ENCODE measurements around the gene MLF2. TPM values are rescaled to one million over a fixed set of nuclear protein-coding genes. Genes with fewer than 3 reads are reported as not detected.

The MLF2 gene
- total and polyA plus RNA-seq, 10 of the 15 experiments (the other 5 are each of a cell fraction or from before 2014, with no cell fraction given): 13.5 to 222 (median 130) TPM

- CTCF ChIA-PET: interaction anchor here (1.1 kb wide), 1 partner anchor 16 kb away, joined by 3 read pairs; no protein-coding TSS in a partner anchor
- WGBS (ENCODE audit: insufficient coverage, insufficient replicate concordance, low lambda C conversion rate, missing lambda C conversion rate): 38% methylated on average over 8 of the region's 8 CpGs
- Histone ChIP-seq H3K4me1 (ENCODE audit: control insufficient read depth, insufficient read depth, low read length) (no peaks in the 10 kb centered on the region; the same call in 1 of the 2 replicates), H3K79me2 (ENCODE audit: control insufficient read depth, insufficient read depth, low read length) (peaks cover 3% of the 10 kb centered on the region; the same call in 1 of the 2 replicates), H4K20me1 (ENCODE audit: control insufficient read depth, insufficient read depth) (no peaks in the 10 kb centered on the region), H3K9ac (ENCODE audit: control insufficient read depth, insufficient read depth, low read length) (no peak overlapping the region), H3K36me3 (ENCODE audit: control insufficient read depth in 2 of 2, insufficient read depth in 2 of 2, low read length in 1 of 2) (peaks cover 7 to 11% of the 10 kb centered on the region in 2 experiments; a peak in 3 of 4 replicates), H3K27me3 (replicated peaks in 1 of 2; ENCODE audit: control insufficient read depth in 2 of 2, insufficient read depth in 2 of 2, low read length in 1 of 2) (no peaks in the 10 kb centered on the region), H3K9me3 (replicated peaks; ENCODE audit: control insufficient read depth, insufficient read depth, low read length) (no peaks in the 10 kb centered on the region), H3K4me2 (ENCODE audit: control insufficient read depth, insufficient read depth) (no peak overlapping the region), H3K4me3 (no peak overlapping the region), H3K27ac (ENCODE audit: control insufficient read depth, insufficient read depth) (no peak overlapping the region), H2AFZ (ENCODE audit: control insufficient read depth, low read depth, low read length) (no peak overlapping the region)
- RAD21 ChIA-PET (ENCODE audit: unreplicated experiment): no interaction called here
- POLR2A ChIA-PET: no interaction called here
- intact Hi-C loops (cut with micrococcal nuclease; ENCODE audit: unreplicated experiment): no loop called here
- TF ChIP-seq REST (IDR thresholded peaks at IDR 0.05; ENCODE audit: low read depth, low read length) (no peak), CTCF (IDR thresholded peaks at IDR 0.05 in 2 of 3, conservative IDR thresholded peaks at IDR 0.05 in 1 of 3; ENCODE audit: control insufficient read depth in 2 of 3, extremely low read depth in 1 of 3, insufficient read depth in 1 of 3, low read depth in 3 of 3, low read length in 3 of 3) (0 out of 6 replicates have a peak, but pooled peaks of 1 of the 3 experiments have one; percentile 2)
- no TSS peak for BruUV-seq (replicated peaks)
- in situ Hi-C loops (cut with MboI): no loop called here
- no peak for FAIRE-seq
- SMC1A ChIA-PET (ENCODE audit: uncharacterized antibody, unreplicated experiment): no interaction called here
- ATAC-seq: no peak
- no peak for DNase-seq (ENCODE audit: low read depth, low spot score)
Observed at GRCh38 chr12:6730169-6730568, 22.8 kb downstream of the MLF2 start.

All from GM12878 (cell line).